Loucy (cell line): Measurements from ENCODE around the gene POMT2.

ENCODE experiments used
- EZH2phosphoT487 ChIP-seq: fragments of 200-600 bp; IDR thresholded peaks from 2 replicates; pipeline ENCODE4 v1.6.1; 2018; ENCODE audit warnings: antibody characterized with exemption, mild to moderate bottlenecking, moderate library complexity, borderline replicate concordance
- TF ChIP-seq, protein P1 (sequence below): fragments of 200-600 bp; sonication (generic); conservative IDR thresholded peaks from 2 replicates; pipeline ENCODE4 v1.5.1; 2014; ENCODE audit warnings: mild to moderate bottlenecking, antibody characterized with exemption, low read length

- TF ChIP-seq, protein P1, sequence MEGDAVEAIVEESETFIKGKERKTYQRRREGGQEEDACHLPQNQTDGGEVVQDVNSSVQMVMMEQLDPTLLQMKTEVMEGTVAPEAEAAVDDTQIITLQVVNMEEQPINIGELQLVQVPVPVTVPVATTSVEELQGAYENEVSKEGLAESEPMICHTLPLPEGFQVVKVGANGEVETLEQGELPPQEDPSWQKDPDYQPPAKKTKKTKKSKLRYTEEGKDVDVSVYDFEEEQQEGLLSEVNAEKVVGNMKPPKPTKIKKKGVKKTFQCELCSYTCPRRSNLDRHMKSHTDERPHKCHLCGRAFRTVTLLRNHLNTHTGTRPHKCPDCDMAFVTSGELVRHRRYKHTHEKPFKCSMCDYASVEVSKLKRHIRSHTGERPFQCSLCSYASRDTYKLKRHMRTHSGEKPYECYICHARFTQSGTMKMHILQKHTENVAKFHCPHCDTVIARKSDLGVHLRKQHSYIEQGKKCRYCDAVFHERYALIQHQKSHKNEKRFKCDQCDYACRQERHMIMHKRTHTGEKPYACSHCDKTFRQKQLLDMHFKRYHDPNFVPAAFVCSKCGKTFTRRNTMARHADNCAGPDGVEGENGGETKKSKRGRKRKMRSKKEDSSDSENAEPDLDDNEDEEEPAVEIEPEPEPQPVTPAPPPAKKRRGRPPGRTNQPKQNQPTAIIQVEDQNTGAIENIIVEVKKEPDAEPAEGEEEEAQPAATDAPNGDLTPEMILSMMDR, result no peak
- no peak for TF ChIP-seq EZH2phosphoT487
Observed at GRCh38 chr14:77264466-77265186, 56.1 kb downstream of the POMT2 start.
